NB4 (cell line): ENCODE measurements around the gene FUCA2.

Source experiments
- CTCF ChIP-seq: IDR thresholded peaks from one replicate; pipeline ENCODE4 v1.5.1; 2012; ENCODE audit warnings: low read depth, low read length
- MAX ChIP-seq: IDR thresholded peaks from 2 replicates; pipeline ENCODE4 v1.6.1; 2011; ENCODE audit warnings: low read depth, low read length
- MYC ChIP-seq: IDR thresholded peaks from 2 replicates; pipeline ENCODE4 v1.6.1; 2011; ENCODE audit warnings: low read depth, low read length
- POLR2A ChIP-seq: IDR thresholded peaks from 2 replicates; pipeline ENCODE4 v1.6.1; 2011; ENCODE audit warnings: mild to moderate bottlenecking; ENCODE audit not compliant: insufficient read length; ENCODE audit errors: extremely low read depth

GRCh38 chr6:143516690-143517446 is 5.3 kb upstream of the FUCA2 start:
- TF ChIP-seq CTCF (no peak), POLR2A (no peak), MAX (no peak), MYC (no peak)
